Hematopoietic multipotent progenitor cell treated with erythropoietin and hydrocortisone succinate and interleukin-3 and kit ligand, for 4 days (in vitro differentiated cells): ENCODE results near the gene EFEMP2.
A peak's percentile ranks its signal among the peaks of the same experiment; 100 is the strongest.
"Not testable (repeated sequence)": the region's sequence is repeated elsewhere in the genome, so short reads cannot be mapped to it uniquely, and the experiment has no call there.

ENCODE experiments used
- DNase-seq: peaks from one replicate; pipeline ENCODE4 v3.0.0-alpha.2; 2015

EFEMP2 gene

GRCh38 chr11:65853246-65853979 is 19.2 kb downstream of the EFEMP2 start:
- DNase-seq: no peak

- no peak for DNase-seq
These were observed 19.9 kb downstream of the EFEMP2 start for GRCh38 chr11:65852508-65853245.

GRCh38 chr11:65851811-65852507 is 20.6 kb downstream of the EFEMP2 start:
- DNase-seq: no peak

- peak; percentile 61 for DNase-seq
These were observed 21.5 kb downstream of the EFEMP2 start for GRCh38 chr11:65851083-65851579.

- no peak for DNase-seq
These were observed 22.1 kb downstream of the EFEMP2 start for GRCh38 chr11:65850217-65851082.

GRCh38 chr11:65849771-65850216 is 22.8 kb downstream of the EFEMP2 start:
- DNase-seq: no peak

- no peak for DNase-seq
These were observed 23.2 kb downstream of the EFEMP2 start for GRCh38 chr11:65849366-65849765.

GRCh38 chr11:65848693-65849092 is 23.9 kb downstream of the EFEMP2 start:
- DNase-seq: not testable (repeated sequence)

- no peak for DNase-seq
These were observed 24.9 kb downstream of the EFEMP2 start for GRCh38 chr11:65847746-65848145.

GRCh38 chr11:65844231-65844872 is 28.2 kb downstream of the EFEMP2 start:
- DNase-seq: no peak

GRCh38 chr11:65843811-65844210 is 28.8 kb downstream of the EFEMP2 start:
- no peak for DNase-seq

- DNase-seq: no peak
These were observed 30.5 kb downstream of the EFEMP2 start for GRCh38 chr11:65842144-65842543.

- no peak for DNase-seq
These were observed 38.4 kb downstream of the EFEMP2 start for GRCh38 chr11:65834202-65834601.

GRCh38 chr11:65833297-65834030 is 39.1 kb downstream of the EFEMP2 start, which contains the start of gene SNX32:
TSS of gene SNX32 (plus strand) at chr11:65833963. CDS start at chr11:65834066, 103 bp downstream.
- peak; percentile 98 for DNase-seq

GRCh38 chr11:65832231-65832630 is 40.4 kb downstream of the EFEMP2 start:
- not testable (repeated sequence) for DNase-seq

GRCh38 chr11:65829459-65829858 is 43.1 kb downstream of the EFEMP2 start:
- no peak for DNase-seq

- DNase-seq: no peak
These were observed 45.4 kb downstream of the EFEMP2 start for GRCh38 chr11:65826984-65827735.

GRCh38 chr11:65822776-65823528 is 49.6 kb downstream of the EFEMP2 start:
- no peak for DNase-seq

GRCh38 chr11:65821107-65821506 is 51.5 kb downstream of the EFEMP2 start:
- no peak for DNase-seq
